T-cell (primary cell): ENCODE data around the gene C11orf58. TPM values are rescaled to one million over a fixed set of nuclear protein-coding genes. Genes with fewer than 3 reads are reported as not detected.

Source experiments
- ATAC-seq, 4 experiments: fragments of 200-7000 bp in 3 of 4; fragments of 150-1000 bp in 1 of 4; cut with Tn5 transposase; replicated peaks in 1 of 4; 1 replicate in 3 of 4; 2 replicates in 1 of 4; pipeline ENCODE4 v1.10.0; 2021; ENCODE audit warnings: moderate library complexity in 3 of 4, mild to moderate bottlenecking in 2 of 4, moderate number of reproducible peaks in 1 of 4
- CTCF ChIA-PET, 2 donors: fragments of 300-600 bp; sonication (Branson Sonifier 250); formaldehyde crosslinking; loops; one replicate each; lab custom pipeline; 2022; ENCODE audit warnings: antibody characterized with exemption in 2 of 2; lab: Charles Lee
- POLR2A ChIA-PET, 2 donors: fragments of 300-600 bp; sonication (Branson Sonifier 250); formaldehyde crosslinking; loops; one replicate each; lab custom pipeline; 2022; ENCODE audit warnings: antibody characterized with exemption in 2 of 2; lab: Charles Lee
- DNase-seq, 35 experiments: peaks; one replicate each; pipeline versions ENCODE4 v3.0.0 to v3.0.0-alpha.2; 2013 to 2023
- H3K27ac ChIP-seq: one replicate; pipeline ENCODE4 v1.5.1; 2013; ENCODE audit warnings: low read length
- H3K27me3 ChIP-seq, 2 experiments: replicated peaks in 1 of 2; 1 replicate in 1 of 2; 2 replicates in 1 of 2; pipeline versions ENCODE4 v1.6.1 to v1.7.0; 2013; ENCODE audit warnings: low read length in 1 of 2, mixed read lengths in 1 of 2; ENCODE audit not compliant: control insufficient read depth in 2 of 2, insufficient read depth in 2 of 2; ENCODE audit errors: extremely low read depth in 1 of 2
- H3K36me3 ChIP-seq, 2 donors: 1 replicate in 1 of 2; 2 replicates in 1 of 2; pipeline versions ENCODE4 v1.6.1 to v1.7.0; 2013; ENCODE audit warnings: low read length in 1 of 2; ENCODE audit not compliant: control insufficient read depth in 2 of 2, insufficient read depth in 1 of 2; ENCODE audit errors: extremely low read depth in 1 of 2
- H3K4me1 ChIP-seq, 2 experiments: 1 replicate in 1 of 2; 2 replicates in 1 of 2; pipeline versions ENCODE4 v1.6.1 to v1.7.0; 2013; ENCODE audit warnings: low read length in 2 of 2, mixed read lengths in 1 of 2; ENCODE audit not compliant: insufficient read depth in 2 of 2, control insufficient read depth in 1 of 2; ENCODE audit errors: extremely low read depth in 1 of 2
- H3K4me3 ChIP-seq, 2 donors: 1 replicate in 1 of 2; 2 replicates in 1 of 2; pipeline versions ENCODE4 v1.5.1 to v1.7.0; 2013; ENCODE audit warnings: mild to moderate bottlenecking in 2 of 2, low read length in 1 of 2, moderate library complexity in 1 of 2; ENCODE audit not compliant: control insufficient read depth in 1 of 2; ENCODE audit errors: extremely low read depth in 1 of 2
- H3K9me3 ChIP-seq: 2 replicates; pipeline ENCODE4 v1.7.0; 2013
- H3K27ac Mint-ChIP-seq, 2 donors: one replicate each; pipeline ENCODE4 v1.8.0; 2020 to 2021; ENCODE audit warnings: mild to moderate bottlenecking in 2 of 2, mixed read lengths in 2 of 2
- H3K27me3 Mint-ChIP-seq, 2 donors: one replicate each; pipeline ENCODE4 v1.8.0; 2021 to 2022; ENCODE audit warnings: mixed read lengths in 2 of 2
- H3K36me3 Mint-ChIP-seq: one replicate; pipeline ENCODE4 v1.8.0; 2021; ENCODE audit warnings: mixed read lengths
- H3K4me1 Mint-ChIP-seq, 3 donors: one replicate each; pipeline ENCODE4 v1.8.0; 2020 to 2022; ENCODE audit warnings: mixed read lengths in 3 of 3, mild to moderate bottlenecking in 1 of 3
- H3K4me3 Mint-ChIP-seq, 3 donors: one replicate each; pipeline ENCODE4 v1.8.0; 2020 to 2022; ENCODE audit warnings: mild to moderate bottlenecking in 3 of 3, mixed read lengths in 3 of 3, moderate library complexity in 3 of 3
- H3K9me3 Mint-ChIP-seq, 3 donors: one replicate each; pipeline ENCODE4 v1.8.0; 2020 to 2022; ENCODE audit warnings: mixed read lengths in 3 of 3
- WGBS: methylation state at CpG from one replicate; pipeline ENCODE4 v1.1.5; 2013; ENCODE audit warnings: missing lambda C conversion rate; ENCODE audit not compliant: insufficient coverage; 5-methylcytosine and 5-hydroxymethylcytosine counted together
- total RNA-seq, 35 experiments: library from RNA in 6 of 35; stranded (reverse) in 6 of 35; fragments of 120-200 nt in 1 of 35; gene quantifications; one replicate each; pipeline versions ENCODE4 v1.2.1 to v1.2.4 and lab custom pipeline; 2013 to 2026

Gene C11orf58
- total RNA-seq, 5 donors from 2014 or later (not counting 1 experiment from before 2014, with no cell fraction given): 120 to 145 (median 133) TPM

DNA sequence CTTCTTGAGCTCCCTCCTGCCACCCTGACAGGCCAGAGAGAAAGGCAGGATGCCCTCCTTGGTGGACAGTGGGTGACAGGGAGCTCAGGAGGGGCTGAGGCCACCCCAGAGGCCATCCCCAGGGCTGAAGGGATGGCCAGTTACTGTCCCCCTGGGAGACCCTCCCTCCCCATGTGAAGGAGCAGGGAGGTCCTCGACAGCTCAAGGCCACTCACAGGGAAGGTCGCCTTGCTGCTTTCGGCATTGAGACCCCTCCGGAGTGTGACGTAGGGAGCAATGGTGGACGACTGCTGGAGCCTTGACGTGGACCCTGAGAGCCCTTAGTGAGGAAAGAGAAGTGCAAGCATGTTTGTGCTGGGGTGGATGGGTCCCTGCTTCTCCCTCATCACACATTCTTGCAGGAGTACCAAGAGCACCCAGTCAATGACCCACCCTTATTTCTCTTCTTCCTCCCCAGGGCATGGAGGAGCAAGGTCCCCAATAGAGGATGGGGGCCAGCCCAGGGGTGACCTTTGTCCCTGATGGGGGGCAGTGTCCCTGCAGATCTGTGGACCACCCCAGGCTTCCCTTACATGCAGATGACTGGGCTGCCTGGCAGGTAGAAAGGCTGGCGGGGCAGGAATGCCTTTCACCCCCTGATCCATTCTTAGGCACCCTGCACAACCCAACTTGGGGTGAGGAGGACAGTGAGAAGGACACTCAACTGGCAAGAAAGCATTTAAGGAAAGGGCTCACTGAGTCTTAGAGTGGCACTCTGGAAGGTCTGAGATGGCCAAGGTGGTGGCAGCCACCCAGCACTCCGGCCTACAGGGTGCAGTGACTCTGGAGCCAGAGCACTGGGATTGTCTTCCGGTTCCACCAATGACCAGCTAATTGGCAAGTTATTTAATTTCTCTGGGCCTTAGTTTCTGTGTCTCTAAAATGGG, 51.4 kb downstream of the C11orf58 start:
- Histone ChIP-seq H3K36me3 (no peaks in the 10 kb centered on the region), H3K4me3 (no peak overlapping the region), H3K27me3 (no peaks in the 10 kb centered on the region), H3K9me3 (no peaks in the 10 kb centered on the region), H3K4me1 (no peaks in the 10 kb centered on the region), H3K27ac (no peak overlapping the region)
- Mint-ChIP-seq H3K4me1 (peaks cover 0 to 5% (median 4%) of the 10 kb centered on the region in 3 donors), H3K9me3 (no peaks in the 10 kb centered on the region), H3K27me3 (no peaks in the 10 kb centered on the region), H3K4me3 (no peak overlapping the region), H3K27ac (no peak overlapping the region), H3K36me3 (no peaks in the 10 kb centered on the region)
- ChIA-PET CTCF (interaction anchor here (1.5 to 1.6 kb wide), 2 partner anchors 17 to 93 kb away, joined by 3 read pairs; no protein-coding TSS in a partner anchor), POLR2A (no interaction called here)
- WGBS: 88% methylated on average over 2 of the region's 10 CpGs
- DNase-seq (no peak), ATAC-seq (no peak)

DNA sequence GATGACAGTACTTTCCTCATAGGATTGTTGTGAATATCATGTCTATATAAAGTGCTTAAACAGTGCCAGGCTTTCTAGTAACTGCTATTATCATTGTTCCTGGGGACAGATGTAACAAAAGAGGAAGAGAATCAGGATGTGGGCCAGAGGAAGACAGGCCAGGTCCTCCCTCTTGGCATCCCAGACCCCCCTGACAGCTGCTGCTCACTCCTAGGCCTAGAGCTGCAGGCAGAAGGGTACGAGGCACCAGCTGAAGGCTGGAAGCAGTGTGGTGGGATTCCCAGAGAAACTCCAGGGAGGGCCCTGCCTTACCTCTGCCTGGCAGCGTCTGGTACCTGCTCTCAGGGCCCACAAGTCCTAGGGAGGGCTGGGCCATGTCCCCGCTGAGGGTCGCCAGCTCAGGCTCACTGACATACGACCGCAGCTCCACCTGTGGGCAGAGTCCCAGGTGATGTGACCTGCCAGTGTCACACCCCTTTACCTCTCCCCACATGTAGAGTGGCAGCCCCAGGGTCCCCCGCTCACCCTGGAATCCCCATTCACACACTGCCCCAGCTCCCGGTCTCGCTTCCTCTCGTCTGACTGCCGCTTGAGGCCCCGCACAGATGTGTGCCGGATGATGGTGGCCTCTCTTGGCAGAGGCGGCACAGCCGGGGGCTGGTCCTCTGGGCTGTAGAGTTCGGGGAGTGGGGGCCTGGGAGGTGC, 52.2 kb downstream of the C11orf58 start:
- H3K4me3 ChIP-seq: no peak overlapping the region
- CTCF ChIA-PET: interaction anchor here (0.5 to 1.5 kb wide), 2 partner anchors 11 to 16 kb away, joined by 3 read pairs; no protein-coding TSS in a partner anchor
- 87% methylated on average over 14 of the region's 16 CpGs for WGBS
- H3K36me3 Mint-ChIP-seq: no peaks in the 10 kb centered on the region
- H3K9me3 ChIP-seq: no peaks in the 10 kb centered on the region
- ATAC-seq (no peak), DNase-seq (no peak)
- no peak overlapping the region for H3K27ac Mint-ChIP-seq
- H3K27ac ChIP-seq: no peak overlapping the region
- no peaks in the 10 kb centered on the region for H3K4me1 ChIP-seq
- H3K36me3 ChIP-seq: no peaks in the 10 kb centered on the region
- no peaks in the 10 kb centered on the region for H3K27me3 ChIP-seq
- POLR2A ChIA-PET: no interaction called here
- no peak overlapping the region for H3K4me3 Mint-ChIP-seq
- no peaks in the 10 kb centered on the region for H3K9me3 Mint-ChIP-seq
- H3K4me1 Mint-ChIP-seq: peaks cover 0 to 10% (median 9%) of the 10 kb centered on the region in 3 donors
- no peaks in the 10 kb centered on the region for H3K27me3 Mint-ChIP-seq

DNA sequence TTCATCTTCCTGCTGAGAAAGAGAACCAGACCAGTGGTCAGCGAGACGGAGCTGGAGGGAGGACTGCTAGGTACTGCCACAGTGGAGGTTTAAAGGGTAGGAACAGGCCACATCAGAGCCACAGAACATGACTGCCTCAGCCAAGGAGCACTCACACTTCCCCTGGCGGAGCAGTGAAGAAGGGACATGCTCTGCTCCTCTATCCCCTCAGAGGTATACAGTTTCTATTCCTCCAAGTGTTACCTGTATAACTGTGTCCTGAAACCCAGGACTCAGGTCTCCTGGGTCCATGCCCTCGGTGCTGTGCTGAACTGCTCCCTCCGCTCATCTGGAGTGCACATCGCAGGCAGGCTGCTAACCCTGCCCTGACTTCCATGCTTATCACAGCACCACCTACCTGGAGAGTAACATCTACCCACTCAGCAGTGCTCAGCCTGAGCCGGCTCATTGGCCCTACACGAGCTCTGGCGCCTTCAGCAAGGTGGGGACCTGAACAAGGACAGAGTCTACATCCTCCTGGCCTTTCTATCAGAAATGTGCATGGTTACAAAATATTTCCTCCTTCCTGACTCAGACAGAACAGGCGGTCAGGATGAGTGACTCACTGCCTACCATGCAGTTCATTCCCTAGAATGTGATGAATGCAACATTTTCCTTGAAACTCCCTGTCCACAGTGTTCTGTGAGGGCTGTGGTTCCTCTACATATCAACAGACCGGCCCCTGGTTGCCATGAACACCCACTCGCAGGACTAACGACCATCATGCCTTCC, 52.9 kb downstream of the C11orf58 start:
- DNase-seq (no peak), ATAC-seq (no peak)
- no peaks in the 10 kb centered on the region for H3K27me3 Mint-ChIP-seq
- no peaks in the 10 kb centered on the region for H3K27me3 ChIP-seq
- no peak overlapping the region for H3K4me3 Mint-ChIP-seq
- no peak overlapping the region for H3K27ac ChIP-seq
- H3K36me3 Mint-ChIP-seq: no peaks in the 10 kb centered on the region
- H3K27ac Mint-ChIP-seq: no peak overlapping the region
- no peaks in the 10 kb centered on the region for H3K4me1 ChIP-seq
- POLR2A ChIA-PET: interaction anchor here in 1 of 2 donors (0.6 kb wide), 1 partner anchor 384 kb away, joined by 6 read pairs; no protein-coding TSS in a partner anchor
- H3K36me3 ChIP-seq: no peaks in the 10 kb centered on the region
- WGBS: 68% methylated on average over 8 of the region's 13 CpGs
- no peak overlapping the region for H3K4me3 ChIP-seq
- H3K9me3 Mint-ChIP-seq: no peaks in the 10 kb centered on the region
- CTCF ChIA-PET: interaction anchor here in 1 of 2 donors (0.5 kb wide), 1 partner anchor 10 kb away, joined by 3 read pairs; no protein-coding TSS in a partner anchor
- peaks cover 0 to 9% (median 9%) of the 10 kb centered on the region in 3 donors for H3K4me1 Mint-ChIP-seq
- no peaks in the 10 kb centered on the region for H3K9me3 ChIP-seq

DNA sequence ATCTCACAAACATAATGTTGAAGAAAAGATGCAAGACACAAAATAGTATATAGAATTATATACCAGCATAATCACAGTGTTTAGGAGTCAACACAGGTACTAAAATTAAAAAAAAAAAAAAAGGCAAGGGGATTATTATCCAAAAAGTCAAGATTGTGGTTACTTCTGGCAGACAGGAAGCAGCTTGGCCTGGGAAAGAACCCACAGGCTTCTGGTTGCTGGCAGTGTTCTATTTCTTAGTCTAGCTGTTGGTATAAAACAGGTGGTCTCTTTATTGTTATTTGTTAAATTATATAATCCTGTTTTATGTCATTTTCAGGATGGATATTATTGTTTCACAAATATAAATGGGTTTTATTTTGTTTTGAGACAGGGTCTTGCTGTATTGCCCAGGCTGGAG, 54.0 kb downstream of the C11orf58 start:
- no peak overlapping the region for H3K4me3 ChIP-seq
- ATAC-seq (no peak), DNase-seq (no peak)
- H3K36me3 ChIP-seq: no peaks in the 10 kb centered on the region
- CTCF ChIA-PET: no interaction called here
- POLR2A ChIA-PET: no interaction called here
- no peaks in the 10 kb centered on the region for H3K9me3 Mint-ChIP-seq
- no peak overlapping the region for H3K27ac ChIP-seq
- H3K27me3 ChIP-seq: no peaks in the 10 kb centered on the region
- H3K9me3 ChIP-seq: no peaks in the 10 kb centered on the region
- peaks cover 0 to 9% (median 9%) of the 10 kb centered on the region in 3 donors for H3K4me1 Mint-ChIP-seq
- H3K4me1 ChIP-seq: no peaks in the 10 kb centered on the region
- no peak overlapping the region for H3K4me3 Mint-ChIP-seq
- H3K27ac Mint-ChIP-seq: no peak overlapping the region
- H3K27me3 Mint-ChIP-seq: no peaks in the 10 kb centered on the region
- H3K36me3 Mint-ChIP-seq: no peaks in the 10 kb centered on the region

DNA sequence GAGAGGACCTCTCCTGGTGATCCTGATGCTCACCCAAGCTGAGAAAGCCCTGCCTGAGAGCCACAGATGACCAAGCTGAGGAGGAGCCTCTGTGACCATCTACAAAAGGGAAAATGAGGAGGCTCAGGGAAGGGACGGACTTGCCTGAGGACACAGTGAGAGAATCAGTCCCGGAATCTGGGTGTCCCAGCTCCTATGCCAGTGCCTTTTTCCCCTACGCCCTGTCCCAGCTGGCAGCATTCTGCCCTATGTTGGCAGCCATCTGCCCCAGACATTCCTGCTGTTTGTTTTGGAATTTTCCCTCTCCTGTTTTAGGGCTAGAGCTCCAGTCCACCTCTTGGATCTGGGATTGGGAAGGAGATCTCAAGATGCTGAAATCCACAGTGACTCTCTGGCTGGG, 54.6 kb downstream of the C11orf58 start:
- 100% methylated on average over 3 of the region's 3 CpGs for WGBS
- no peaks in the 10 kb centered on the region for H3K27me3 Mint-ChIP-seq
- peaks cover 0 to 9% (median 9%) of the 10 kb centered on the region in 3 donors for H3K4me1 Mint-ChIP-seq
- no peak for ATAC-seq
- H3K9me3 Mint-ChIP-seq: no peaks in the 10 kb centered on the region
- no peaks in the 10 kb centered on the region for H3K36me3 Mint-ChIP-seq
- ChIA-PET CTCF (no interaction called here), POLR2A (no interaction called here)
- no peak for DNase-seq
- Histone ChIP-seq H3K36me3 (no peaks in the 10 kb centered on the region), H3K4me1 (no peaks in the 10 kb centered on the region), H3K4me3 (no peak overlapping the region), H3K27ac (no peak overlapping the region), H3K9me3 (no peaks in the 10 kb centered on the region), H3K27me3 (no peaks in the 10 kb centered on the region)
- H3K4me3 Mint-ChIP-seq: no peak overlapping the region
- H3K27ac Mint-ChIP-seq: no peak overlapping the region

DNA sequence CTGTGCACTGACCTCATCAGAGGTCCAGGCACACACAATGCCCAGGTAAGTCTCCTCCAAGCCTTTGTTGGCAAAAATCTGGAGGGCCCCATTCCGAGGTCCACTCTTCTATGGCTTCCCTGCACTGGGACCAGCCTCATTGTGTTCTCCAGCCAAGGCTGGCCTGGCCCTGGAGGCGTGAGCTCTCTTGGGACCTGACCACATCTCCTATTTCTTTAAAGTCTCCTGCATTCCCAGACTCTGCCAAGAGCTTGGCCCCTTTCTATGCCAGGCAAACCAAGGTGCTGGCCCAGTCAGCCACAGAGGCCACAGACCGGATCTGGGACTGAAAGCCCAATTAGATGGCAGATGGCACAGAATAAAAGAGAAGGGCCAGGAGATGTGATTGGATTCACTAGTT, 55.1 kb downstream of the C11orf58 start:
- WGBS: 77% methylated on average over 3 of the region's 3 CpGs
- no peak overlapping the region for H3K4me3 Mint-ChIP-seq
- no peak overlapping the region for H3K27ac Mint-ChIP-seq
- ATAC-seq: no peak
- ChIA-PET POLR2A (no interaction called here), CTCF (no interaction called here)
- Histone ChIP-seq H3K27ac (no peak overlapping the region), H3K9me3 (no peaks in the 10 kb centered on the region), H3K4me1 (no peaks in the 10 kb centered on the region), H3K4me3 (no peak overlapping the region), H3K27me3 (no peaks in the 10 kb centered on the region), H3K36me3 (no peaks in the 10 kb centered on the region)
- no peaks in the 10 kb centered on the region for H3K36me3 Mint-ChIP-seq
- no peak for DNase-seq
- no peaks in the 10 kb centered on the region for H3K9me3 Mint-ChIP-seq
- peaks cover 0 to 9% (median 9%) of the 10 kb centered on the region in 3 donors for H3K4me1 Mint-ChIP-seq
- no peaks in the 10 kb centered on the region for H3K27me3 Mint-ChIP-seq
